HAP-1 (cell line): ENCODE results near the gene TPCN2.

Experiments
- DNase-seq, 2 experiments: peaks; one replicate each; pipeline ENCODE4 v3.0.0-alpha.2; 2016 to 2020; ENCODE audit warnings: low spot score in 2 of 2
- H3K27me3 ChIP-seq: fragments of 250-450 bp; sonication (Bioruptor Pico); 2 replicates; pipeline ENCODE4 v1.5.1; 2020; ENCODE audit warnings: low read depth, mild to moderate bottlenecking, moderate library complexity
- H3K36me3 ChIP-seq: fragments of 250-450 bp; sonication (Bioruptor Pico); replicated peaks from 2 replicates; pipeline ENCODE4 v1.5.1; 2020; ENCODE audit warnings: mild to moderate bottlenecking
- H3K4me1 ChIP-seq: fragments of 250-450 bp; sonication (Bioruptor Pico); 2 replicates; pipeline ENCODE4 v1.5.1; 2020; ENCODE audit warnings: mild to moderate bottlenecking
- H3K4me3 ChIP-seq: fragments of 250-450 bp; sonication (Bioruptor Pico); 2 replicates; pipeline ENCODE4 v1.5.1; 2020; ENCODE audit warnings: mild to moderate bottlenecking, moderate library complexity
- H3K9me3 ChIP-seq: fragments of 250-450 bp; sonication (Bioruptor Pico); 2 replicates; pipeline ENCODE4 v1.5.1; 2020; ENCODE audit warnings: mild to moderate bottlenecking, moderate library complexity
- in situ Hi-C: fragments of 300-500 bp; cut with MboI; formaldehyde crosslinking; loops from 3 replicates; pipeline ENCODE4 v1.14.3; 2020; ENCODE audit warnings: low sequenced_read_pairs, inconsistent platforms, mixed read lengths

Gene TPCN2

GRCh38 chr11:69157156-69157821 is 108.6 kb downstream of the TPCN2 start:
- H3K27me3 ChIP-seq, result peaks cover 8% of the 10 kb centered on the region
- no peaks in the 10 kb centered on the region for H3K4me1 ChIP-seq
- H3K9me3 ChIP-seq, result no peaks in the 10 kb centered on the region
- H3K4me3 ChIP-seq, result no peak overlapping the region
- in situ Hi-C loops, result no loop called here
- no peaks in the 10 kb centered on the region for H3K36me3 ChIP-seq
- DNase-seq, result no peak

- DNase-seq, result no peak
- no peaks in the 10 kb centered on the region for H3K4me1 ChIP-seq
- H3K27me3 ChIP-seq, result peaks cover 3% of the 10 kb centered on the region
- H3K36me3 ChIP-seq, result no peaks in the 10 kb centered on the region
- H3K4me3 ChIP-seq, result no peak overlapping the region
- in situ Hi-C loops, result no loop called here
- no peaks in the 10 kb centered on the region for H3K9me3 ChIP-seq
These were observed 109.1 kb downstream of the TPCN2 start for GRCh38 chr11:69157822-69158231.

- Histone ChIP-seq H3K4me1 (no peaks in the 10 kb centered on the region), H3K36me3 (no peaks in the 10 kb centered on the region), H3K27me3 (no peaks in the 10 kb centered on the region; the same call in 1 of the 2 replicates), H3K9me3 (no peaks in the 10 kb centered on the region), H3K4me3 (no peak overlapping the region)
- DNase-seq, result no peak
- in situ Hi-C loops, result no loop called here
These were observed 109.8 kb downstream of the TPCN2 start for GRCh38 chr11:69158301-69159149.

GRCh38 chr11:69159150-69159852 is 110.6 kb downstream of the TPCN2 start:
- no peak for DNase-seq
- no peak overlapping the region for H3K4me3 ChIP-seq
- H3K4me1 ChIP-seq, result no peaks in the 10 kb centered on the region
- in situ Hi-C loops, result no loop called here
- H3K9me3 ChIP-seq, result peaks cover 4% of the 10 kb centered on the region; the same call in 1 of the 2 replicates
- H3K36me3 ChIP-seq, result no peaks in the 10 kb centered on the region
- no peaks in the 10 kb centered on the region; the same call in 1 of the 2 replicates for H3K27me3 ChIP-seq

- H3K4me1 ChIP-seq, result no peaks in the 10 kb centered on the region
- H3K27me3 ChIP-seq, result no peaks in the 10 kb centered on the region; the same call in 1 of the 2 replicates
- peaks cover 4% of the 10 kb centered on the region; the same call in 1 of the 2 replicates for H3K9me3 ChIP-seq
- H3K36me3 ChIP-seq, result no peaks in the 10 kb centered on the region
- in situ Hi-C loops, result no loop called here
- no peak for DNase-seq
- no peak overlapping the region for H3K4me3 ChIP-seq
These were observed 111.8 kb downstream of the TPCN2 start for GRCh38 chr11:69160296-69161116.

- no peaks in the 10 kb centered on the region; the same call in 1 of the 2 replicates for H3K27me3 ChIP-seq
- peaks cover 4% of the 10 kb centered on the region; the same call in 1 of the 2 replicates for H3K9me3 ChIP-seq
- no peaks in the 10 kb centered on the region for H3K36me3 ChIP-seq
- no peak overlapping the region for H3K4me3 ChIP-seq
- in situ Hi-C loops, result no loop called here
- DNase-seq, result no peak
- H3K4me1 ChIP-seq, result no peaks in the 10 kb centered on the region
These were observed 112.3 kb downstream of the TPCN2 start for GRCh38 chr11:69161117-69161407.

GRCh38 chr11:69162505-69162904 is 113.8 kb downstream of the TPCN2 start:
- H3K9me3 ChIP-seq, result peaks cover 4% of the 10 kb centered on the region; the same call in 1 of the 2 replicates
- in situ Hi-C loops, result no loop called here

GRCh38 chr11:69163842-69164241 is 115.1 kb downstream of the TPCN2 start:
- Histone ChIP-seq H3K36me3 (no peaks in the 10 kb centered on the region), H3K4me3 (no peak overlapping the region), H3K4me1 (no peaks in the 10 kb centered on the region), H3K27me3 (no peaks in the 10 kb centered on the region; the same call in 1 of the 2 replicates), H3K9me3 (peaks cover 4% of the 10 kb centered on the region; the same call in 1 of the 2 replicates)
- in situ Hi-C loops, result no loop called here
- DNase-seq, result no peak

More at GRCh38 chr11:69162505-69162904, 113.8 kb downstream of the TPCN2 start:
- H3K36me3 ChIP-seq, result no peaks in the 10 kb centered on the region
- no peak overlapping the region for H3K4me3 ChIP-seq
- DNase-seq, result no peak
- H3K4me1 ChIP-seq, result no peaks in the 10 kb centered on the region
- no peaks in the 10 kb centered on the region; the same call in 1 of the 2 replicates for H3K27me3 ChIP-seq

GRCh38 chr11:69164824-69165223 is 116.1 kb downstream of the TPCN2 start:
- no peaks in the 10 kb centered on the region; the same call in 1 of the 2 replicates for H3K27me3 ChIP-seq
- H3K4me3 ChIP-seq, result no peak overlapping the region
- in situ Hi-C loops, result no loop called here
- no peak for DNase-seq
- H3K36me3 ChIP-seq, result no peaks in the 10 kb centered on the region
- H3K4me1 ChIP-seq, result no peaks in the 10 kb centered on the region
- peaks cover 4% of the 10 kb centered on the region; the same call in 1 of the 2 replicates for H3K9me3 ChIP-seq

GRCh38 chr11:69165775-69166174 is 117.0 kb downstream of the TPCN2 start:
- no peak for DNase-seq
- no peaks in the 10 kb centered on the region for H3K4me1 ChIP-seq
- no peaks in the 10 kb centered on the region for H3K27me3 ChIP-seq
- H3K9me3 ChIP-seq, result peaks cover 4% of the 10 kb centered on the region; the same call in 1 of the 2 replicates
- no peak overlapping the region for H3K4me3 ChIP-seq
- H3K36me3 ChIP-seq, result no peaks in the 10 kb centered on the region
- in situ Hi-C loops, result no loop called here

GRCh38 chr11:69166218-69167115 is 117.7 kb downstream of the TPCN2 start:
- Histone ChIP-seq H3K36me3 (no peaks in the 10 kb centered on the region), H3K9me3 (peaks cover 4% of the 10 kb centered on the region; the same call in 1 of the 2 replicates), H3K4me1 (no peaks in the 10 kb centered on the region), H3K27me3 (no peaks in the 10 kb centered on the region), H3K4me3 (no peak overlapping the region)
- in situ Hi-C loops, result no loop called here
- DNase-seq, result no peak

- no peaks in the 10 kb centered on the region for H3K36me3 ChIP-seq
- in situ Hi-C loops, result no loop called here
- no peaks in the 10 kb centered on the region for H3K4me1 ChIP-seq
- no peaks in the 10 kb centered on the region for H3K27me3 ChIP-seq
- no peak for DNase-seq
- H3K9me3 ChIP-seq, result peaks cover 4% of the 10 kb centered on the region; the same call in 1 of the 2 replicates
- no peak overlapping the region for H3K4me3 ChIP-seq
These were observed 118.6 kb downstream of the TPCN2 start for GRCh38 chr11:69167130-69167915.
